Measurements from ENCODE around the gene TIGD7.

GRCh38 chr16:3349175-3349574 lies 43.9 kb upstream of the TIGD7 start:
- TF ChIP-seq, protein P1, sequence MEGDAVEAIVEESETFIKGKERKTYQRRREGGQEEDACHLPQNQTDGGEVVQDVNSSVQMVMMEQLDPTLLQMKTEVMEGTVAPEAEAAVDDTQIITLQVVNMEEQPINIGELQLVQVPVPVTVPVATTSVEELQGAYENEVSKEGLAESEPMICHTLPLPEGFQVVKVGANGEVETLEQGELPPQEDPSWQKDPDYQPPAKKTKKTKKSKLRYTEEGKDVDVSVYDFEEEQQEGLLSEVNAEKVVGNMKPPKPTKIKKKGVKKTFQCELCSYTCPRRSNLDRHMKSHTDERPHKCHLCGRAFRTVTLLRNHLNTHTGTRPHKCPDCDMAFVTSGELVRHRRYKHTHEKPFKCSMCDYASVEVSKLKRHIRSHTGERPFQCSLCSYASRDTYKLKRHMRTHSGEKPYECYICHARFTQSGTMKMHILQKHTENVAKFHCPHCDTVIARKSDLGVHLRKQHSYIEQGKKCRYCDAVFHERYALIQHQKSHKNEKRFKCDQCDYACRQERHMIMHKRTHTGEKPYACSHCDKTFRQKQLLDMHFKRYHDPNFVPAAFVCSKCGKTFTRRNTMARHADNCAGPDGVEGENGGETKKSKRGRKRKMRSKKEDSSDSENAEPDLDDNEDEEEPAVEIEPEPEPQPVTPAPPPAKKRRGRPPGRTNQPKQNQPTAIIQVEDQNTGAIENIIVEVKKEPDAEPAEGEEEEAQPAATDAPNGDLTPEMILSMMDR (IDR thresholded peaks at IDR 0.05) = no peak
- TF ChIP-seq POLR2A (IDR thresholded peaks at IDR 0.05) = no peak

Data from tibial nerve (tissue), 3 donors.